COR-L47 (cell line): Measurements from ENCODE around the gene ETAA1.

Source experiments
- DNase-seq: peaks from one replicate; lab custom pipeline; 2025; lab: John Stamatoyannopoulos, UW

The ETAA1 gene

GRCh38 chr2:67397143-67397986 lies at the start of gene ETAA1:
TSS of gene ETAA1 (plus strand) at chr2:67397333. CDS start at chr2:67397449, 116 bp downstream.
- DNase-seq: peak; percentile 86

GRCh38 chr2:67366832-67367412 lies 30.2 kb upstream of the ETAA1 start:
- no peak for DNase-seq

GRCh38 chr2:67374481-67374880 lies 22.7 kb upstream of the ETAA1 start:
- no peak for DNase-seq

GRCh38 chr2:67374949-67375348 lies 22.2 kb upstream of the ETAA1 start:
- no peak for DNase-seq

- no peak for DNase-seq
These were observed 18.6 kb upstream of the ETAA1 start for GRCh38 chr2:67378555-67378954.

- no peak for DNase-seq
These were observed 18.1 kb upstream of the ETAA1 start for GRCh38 chr2:67379048-67379447.

- DNase-seq: no peak
These were observed 12.9 kb upstream of the ETAA1 start for GRCh38 chr2:67384123-67384822.

GRCh38 chr2:67388680-67389079 lies 8.5 kb upstream of the ETAA1 start:
- DNase-seq: no peak

GRCh38 chr2:67389286-67389685 lies 7.8 kb upstream of the ETAA1 start:
- DNase-seq: no peak

- no peak for DNase-seq
These were observed 7.3 kb upstream of the ETAA1 start for GRCh38 chr2:67389788-67390187.

- DNase-seq: no peak
These were observed 3.9 kb upstream of the ETAA1 start for GRCh38 chr2:67393237-67393636.

GRCh38 chr2:67394734-67395133 lies 2.4 kb upstream of the ETAA1 start:
- DNase-seq: no peak

- no peak for DNase-seq
These were observed 2.0 kb downstream of the ETAA1 start for GRCh38 chr2:67399144-67399543.

- no peak for DNase-seq
These were observed 2.8 kb downstream of the ETAA1 start for GRCh38 chr2:67399831-67400489.

- peak; percentile 28 for DNase-seq
These were observed 3.7 kb downstream of the ETAA1 start for GRCh38 chr2:67400560-67401485.

GRCh38 chr2:67408346-67408745 lies 11.2 kb downstream of the ETAA1 start:
- no peak for DNase-seq

- no peak for DNase-seq
These were observed 15.3 kb downstream of the ETAA1 start for GRCh38 chr2:67412424-67412823.

- no peak for DNase-seq
These were observed 17.7 kb downstream of the ETAA1 start for GRCh38 chr2:67414867-67415266.

- DNase-seq: no peak
These were observed 19.0 kb downstream of the ETAA1 start for GRCh38 chr2:67416136-67416535.

GRCh38 chr2:67423489-67423888 lies 26.4 kb downstream of the ETAA1 start:
- DNase-seq: no peak

- DNase-seq: no peak
These were observed 39.1 kb downstream of the ETAA1 start for GRCh38 chr2:67436221-67436620.
